K562 (cell line): Measurements from ENCODE around the gene SLC2A13. TPM values are rescaled to one million over a fixed set of nuclear protein-coding genes. Genes with fewer than 3 reads are reported as not detected.

Source experiments
- ATAC-seq: fragments of 200-7000 bp; cut with Tn5 transposase; 3 replicates; pipeline ENCODE4 v1.9.1; 2020; ENCODE audit warnings: moderate library complexity
- BruUV-seq: library from RNA; stranded (reverse); fragments of 400-500 nt; replicated peaks from 2 replicates; lab custom pipeline; 2021; lab: Mats Ljungman, UMichigan
- CTCF ChIA-PET: fragments of 300-600 bp; formaldehyde crosslinking; extraction: SDS; loops from one replicate; lab custom pipeline; 2021; ENCODE audit warnings: low intra/inter-chr PET ratio; lab: Yijun Ruan, JAX
- POLR2A ChIA-PET: fragments of 300-600, 350-650 bp; sonication (Branson Sonifier 250); formaldehyde crosslinking; extraction: SDS; loops from one replicate; lab custom pipeline; 2021; ENCODE audit warnings: antibody characterized with exemption, inconsistent platforms; lab: Yijun Ruan, JAX
- DNase-seq, 4 experiments: peaks; one replicate each; pipeline versions ENCODE4 v3.0.0 to v3.0.0-alpha.2; 2011 to 2018; ENCODE audit warnings: low spot score in 3 of 4, mixed read lengths in 3 of 4; ENCODE audit errors: extremely low read depth in 1 of 4
- FAIRE-seq: peaks from 2 replicates; lab custom pipeline; 2011; peaks lifted over from hg19 to GRCh38; lab: Jason Lieb, UNC
- H2AFZ ChIP-seq: 2 replicates; pipeline ENCODE4 v1.6.0; 2011; ENCODE audit warnings: low read depth, low read length, control low read depth, inconsistent platforms
- H3K27ac ChIP-seq: fragments of 200-600 bp; 3 replicates; pipeline ENCODE4 v1.8.0; 2011; ENCODE audit warnings: low read depth, mild to moderate bottlenecking, control low read depth, inconsistent platforms, low read length, moderate library complexity, mixed read lengths; ENCODE audit errors: extremely low read depth
- H3K27me3 ChIP-seq, 2 experiments: fragments of 300-600 bp in 1 of 2; 2 replicates in 1 of 2; 3 replicates in 1 of 2; pipeline versions ENCODE4 v1.6.0 to v1.8.0; 2011; ENCODE audit warnings: inconsistent platforms in 2 of 2, low read length in 2 of 2, mild to moderate bottlenecking in 1 of 2, mixed read lengths in 1 of 2, moderate library complexity in 1 of 2; ENCODE audit not compliant: control insufficient read depth in 2 of 2, insufficient read depth in 2 of 2
- H3K36me3 ChIP-seq: fragments of 300-600 bp; 3 replicates; pipeline ENCODE4 v1.8.0; 2011; ENCODE audit warnings: mild to moderate bottlenecking, low read length, inconsistent platforms; ENCODE audit not compliant: control insufficient read depth, insufficient read depth
- H3K4me1 ChIP-seq, 2 experiments: fragments of 200-600 bp in 1 of 2; replicated peaks in 1 of 2; 2 replicates in 1 of 2; 3 replicates in 1 of 2; pipeline versions ENCODE4 v1.5.1 to v1.8.0; 2011; ENCODE audit warnings: inconsistent platforms in 2 of 2, low read length in 2 of 2, mild to moderate bottlenecking in 1 of 2, mixed read lengths in 1 of 2, moderate library complexity in 1 of 2; ENCODE audit not compliant: control insufficient read depth in 2 of 2, insufficient read depth in 2 of 2
- H3K4me2 ChIP-seq: 2 replicates; pipeline ENCODE4 v1.6.1; 2011; ENCODE audit warnings: low read length, control low read depth, inconsistent platforms, mixed read lengths; ENCODE audit not compliant: insufficient read depth
- H3K4me3 ChIP-seq: fragments of 200-600 bp; sonication (generic), shearing (Covaris generic); 2 replicates; pipeline ENCODE4 v1.5.1; 2016; ENCODE audit warnings: control low read depth, inconsistent platforms
- H3K79me2 ChIP-seq: fragments of 200-600 bp; 3 replicates; pipeline ENCODE4 v1.8.0; 2011; ENCODE audit warnings: low read length, inconsistent platforms; ENCODE audit not compliant: control insufficient read depth, insufficient read depth
- H3K9ac ChIP-seq, 2 experiments: 2 replicates each; pipeline versions ENCODE4 v1.6.0 to v1.6.1; 2011; ENCODE audit warnings: low read depth in 2 of 2, low read length in 2 of 2, control low read depth in 1 of 2, inconsistent platforms in 1 of 2, mild to moderate bottlenecking in 1 of 2, mixed read lengths in 1 of 2; ENCODE audit not compliant: insufficient read depth in 1 of 2
- H3K9me1 ChIP-seq: one replicate; pipeline ENCODE4 v1.6.0; 2011; ENCODE audit warnings: inconsistent platforms, mild to moderate bottlenecking, low read length, moderate library complexity; ENCODE audit not compliant: control insufficient read depth, insufficient read depth
- H3K9me3 ChIP-seq: replicated peaks from 2 replicates; pipeline ENCODE4 v1.5.1; 2011; ENCODE audit warnings: low read depth, low read length, inconsistent platforms; ENCODE audit not compliant: control insufficient read depth, insufficient read depth
- H4K20me1 ChIP-seq: replicated peaks from 2 replicates; pipeline ENCODE4 v1.6.1; 2011; ENCODE audit warnings: low read length, inconsistent platforms, mixed read lengths; ENCODE audit not compliant: control insufficient read depth, insufficient read depth
- HCFC1 ChIP-seq: IDR thresholded peaks from 2 replicates; pipeline ENCODE4 v1.6.1; 2012; ENCODE audit warnings: low read depth, low read length, improper control_type of control experiment
- MEIS2 ChIP-seq: fragments of 450-650 bp; IDR thresholded peaks from 2 replicates; pipeline ENCODE4 v1.6.1; 2014; ENCODE audit warnings: mild to moderate bottlenecking; ENCODE audit not compliant: partially characterized antibody
- PBX2 ChIP-seq, 2 experiments: IDR thresholded peaks in 1 of 2; conservative IDR thresholded peaks in 1 of 2; 2 replicates each; pipeline ENCODE4 v1.6.1; 2016; ENCODE audit warnings: low read depth in 2 of 2, mild to moderate bottlenecking in 1 of 2, missing compliant biosample characterization in 1 of 2, missing genetic modification characterization in 1 of 2, moderate library complexity in 1 of 2
- ZNF217 ChIP-seq: sonication (generic); formaldehyde crosslinking; IDR thresholded peaks from 2 replicates; pipeline ENCODE4 v1.8.0; 2022; ENCODE audit warnings: mild to moderate bottlenecking, missing genetic modification reagents
- WGBS: fragments of 100-300 bp; shearing (Covaris generic); methylation state at CpG from one replicate; pipeline ENCODE4 v1.1.6; 2016; ENCODE audit warnings: low coverage, mixed read lengths; ENCODE audit not compliant: insufficient coverage; ENCODE audit errors: missing lambda C conversion rate; 5-methylcytosine and 5-hydroxymethylcytosine counted together
- in situ Hi-C: fragments of 300-500 bp; cut with MboI; formaldehyde crosslinking; loops from 4 replicates; pipeline ENCODE4 v1.15.0; 2018; ENCODE audit warnings: inconsistent platforms, mixed read lengths
- intact Hi-C: fragments of 100-400 bp; cut with micrococcal nuclease; formaldehyde crosslinking; loops from 2 replicates; pipeline ENCODE4 v1.14.2; 2022
- polyA plus RNA-seq, 8 experiments: library from polyadenylated mRNA; depleted of rRNA in 4 of 8; stranded (reverse) in 5 of 8; unstranded in 3 of 8; fragments of >200 nt; fragmentation: Nextera tagmentation in 2 of 8; fragmentation: Illumina TruSeq in 1 of 8; extraction: Ambion mirVana in 2 of 8; extraction: Trizol in 1 of 8; gene quantifications; 2 replicates each; pipeline versions ENCODE4 v1.2.1 to v1.2.3, GENCODE V29; 2011 to 2014; ENCODE audit warnings: inconsistent platforms in 1 of 8, missing spikeins in 1 of 8
- total RNA-seq, 7 experiments: library from RNA; depleted of rRNA in 6 of 7; stranded (reverse); fragments of >200 nt in 6 of 7; fragmentation: Illumina TruSeq in 2 of 7; extraction: Trizol in 2 of 7; gene quantifications; 2 replicates each; pipeline versions ENCODE4 v1.2.1 to v1.2.3, GENCODE V29; 2011 to 2021; ENCODE audit warnings: low replicate concordance in 1 of 7

Gene SLC2A13
- total and polyA plus RNA-seq, 9 of the 15 experiments (the other 6 are each of a cell fraction or from before 2014, with no cell fraction given): 1.7 to 12.4 (median 9.0) TPM

- ATAC-seq: no peak
Measured at GRCh38 chr12:39887856-39888255, 218.0 kb downstream of the SLC2A13 start.

More at GRCh38 chr12:39887856-39888255, 218.0 kb downstream of the SLC2A13 start:
- in situ Hi-C loops: no loop called here
- H3K9me1 ChIP-seq: no peaks in the 10 kb centered on the region
- TF ChIP-seq ZNF217 (no peak), HCFC1 (no peak), PBX2 (CRISPR knock-in tag; IDR thresholded peaks at IDR 0.05; ENCODE audit: low read depth) (no peak), PBX2 (tag; conservative IDR thresholded peaks at IDR 0.05; ENCODE audit: low read depth) (0 out of 2 replicates have a peak, but pooled peaks have one; percentile 39), MEIS2 (peak; percentile 18)
- CTCF ChIA-PET: no interaction called here
- 33% methylated on average over 1 of the region's 1 CpG for WGBS
- no peaks in the 10 kb centered on the region for H3K27me3 ChIP-seq
- H3K4me3 ChIP-seq: no peak overlapping the region
- intact Hi-C loops: no loop called here
- no peak for FAIRE-seq
- POLR2A ChIA-PET: no interaction called here
- no peaks in the 10 kb centered on the region for H3K36me3 ChIP-seq
- H2AFZ ChIP-seq: no peak overlapping the region
- no peak overlapping the region for H3K4me2 ChIP-seq
- no TSS peak for BruUV-seq
- no peaks in the 10 kb centered on the region for H4K20me1 ChIP-seq
- H3K27ac ChIP-seq: no peak overlapping the region
- no peak for DNase-seq
- H3K9ac ChIP-seq: no peak overlapping the region
- H3K9me3 ChIP-seq: no peaks in the 10 kb centered on the region
- no peaks in the 10 kb centered on the region for H3K4me1 ChIP-seq
- H3K79me2 ChIP-seq: no peaks in the 10 kb centered on the region
